IMR-90 (cell line): ENCODE results near the gene ACTN2. TPM values are rescaled to one million over a fixed set of nuclear protein-coding genes. Genes with fewer than 3 reads are reported as not detected.

Experiments
- ATAC-seq: fragments of 200-7000 bp; cut with Tn5 transposase; 2 replicates; pipeline ENCODE4 v1.9.1; 2020; ENCODE audit warnings: low read depth, mild to moderate bottlenecking, moderate library complexity
- BruUV-seq: library from RNA; stranded (reverse); fragments of 400-500 nt; replicated peaks from 2 replicates; lab custom pipeline; 2021; lab: Mats Ljungman, UMichigan
- CTCF ChIA-PET: fragments of 300-600 bp; formaldehyde crosslinking; extraction: SDS; loops from one replicate; lab custom pipeline; 2021; ENCODE audit warnings: antibody characterized with exemption; lab: Yijun Ruan, JAX
- POLR2A ChIA-PET: fragments of 300-600 bp; sonication (Branson Sonifier 250); formaldehyde crosslinking; loops from one replicate; lab custom pipeline; 2022; ENCODE audit warnings: antibody characterized with exemption; ENCODE audit not compliant: unreplicated experiment; lab: Charles Lee
- DNase-seq: peaks from one replicate; pipeline ENCODE4 v3.0.0; 2013
- H2AFZ ChIP-seq: replicated peaks from 2 replicates; pipeline ENCODE3; 2013; ENCODE audit warnings: low read length, mild to moderate bottlenecking; ENCODE audit not compliant: poor library complexity
- H2AK5ac ChIP-seq: 2 replicates; pipeline ENCODE4 v1.6.1; 2013; ENCODE audit warnings: low read depth, low read length, inconsistent platforms
- H2AK9ac ChIP-seq: replicated peaks from 2 replicates; pipeline ENCODE3; 2013; ENCODE audit warnings: mild to moderate bottlenecking, low read depth, low read length, moderate library complexity; ENCODE audit not compliant: poor library complexity
- H2BK120ac ChIP-seq: 2 replicates; pipeline ENCODE4 v1.6.1; 2013; ENCODE audit warnings: low read depth, low read length, inconsistent platforms
- H2BK15ac ChIP-seq: 3 replicates; pipeline ENCODE4 v1.6.1; 2013; ENCODE audit warnings: low read depth, low read length, inconsistent platforms
- H2BK20ac ChIP-seq: 2 replicates; pipeline ENCODE4 v1.6.1; 2013; ENCODE audit warnings: low read depth, mild to moderate bottlenecking, inconsistent platforms, low read length, moderate library complexity
- H2BK5ac ChIP-seq: 2 replicates; pipeline ENCODE4 v1.6.1; 2013; ENCODE audit warnings: mild to moderate bottlenecking, low read depth, low read length, inconsistent platforms; ENCODE audit not compliant: poor library complexity, severe bottlenecking
- H3K14ac ChIP-seq: replicated peaks from 2 replicates; pipeline ENCODE4 v1.6.1; 2013; ENCODE audit warnings: low read depth, low read length, inconsistent platforms
- H3K18ac ChIP-seq: 2 replicates; pipeline ENCODE4 v1.6.1; 2013; ENCODE audit warnings: low read depth, low read length, control low read depth
- H3K23ac ChIP-seq: 2 replicates; pipeline ENCODE4 v1.6.1; 2013; ENCODE audit warnings: low read depth, low read length, inconsistent platforms
- H3K27ac ChIP-seq: 2 replicates; pipeline ENCODE4 v1.5.1; 2013; ENCODE audit warnings: mild to moderate bottlenecking, control low read depth, low read length; ENCODE audit not compliant: insufficient read depth
- H3K27me3 ChIP-seq: 2 replicates; pipeline ENCODE4 v1.6.1; 2013; ENCODE audit warnings: low read length; ENCODE audit not compliant: control insufficient read depth, insufficient read depth
- H3K36me3 ChIP-seq: 2 replicates; pipeline ENCODE4 v1.6.1; 2013; ENCODE audit warnings: low read length, mixed read lengths; ENCODE audit not compliant: control insufficient read depth, insufficient read depth
- H3K4ac ChIP-seq: 2 replicates; pipeline ENCODE4 v1.6.1; 2013; ENCODE audit warnings: low read depth, low read length, inconsistent platforms
- H3K4me1 ChIP-seq: 2 replicates; pipeline ENCODE4 v1.6.1; 2013; ENCODE audit warnings: low read length, mixed read lengths; ENCODE audit not compliant: control insufficient read depth, insufficient read depth
- H3K4me2 ChIP-seq: 2 replicates; pipeline ENCODE4 v1.6.1; 2013; ENCODE audit warnings: low read depth, mild to moderate bottlenecking, control low read depth, low read length, moderate library complexity
- H3K4me3 ChIP-seq: 2 replicates; pipeline ENCODE4 v1.5.1; 2013; ENCODE audit warnings: low read depth, mild to moderate bottlenecking, control low read depth, low read length, moderate library complexity; ENCODE audit not compliant: insufficient read depth
- H3K56ac ChIP-seq: 2 replicates; pipeline ENCODE4 v1.6.1; 2013; ENCODE audit warnings: low read length, inconsistent platforms; ENCODE audit not compliant: insufficient read depth; ENCODE audit errors: extremely low read depth
- H3K79me1 ChIP-seq, 2 experiments: 2 replicates each; pipeline ENCODE4 v1.6.1; 2013; ENCODE audit warnings: low read length in 2 of 2, inconsistent platforms in 1 of 2, low read depth in 1 of 2
- H3K9ac ChIP-seq: 2 replicates; pipeline ENCODE4 v1.6.1; 2013; ENCODE audit warnings: low read depth, low read length, control low read depth
- H3K9me1 ChIP-seq: 2 replicates; pipeline ENCODE4 v1.6.1; 2013; ENCODE audit warnings: low read length, inconsistent platforms; ENCODE audit not compliant: insufficient read depth
- H3K9me3 ChIP-seq: 2 replicates; pipeline ENCODE4 v1.6.1; 2013; ENCODE audit warnings: low read length; ENCODE audit not compliant: control insufficient read depth, insufficient read depth
- H4K20me1 ChIP-seq: 2 replicates; pipeline ENCODE4 v1.6.1; 2013; ENCODE audit warnings: low read length, inconsistent platforms; ENCODE audit not compliant: insufficient read depth
- H4K5ac ChIP-seq: 2 replicates; pipeline ENCODE4 v1.6.1; 2013; ENCODE audit warnings: mild to moderate bottlenecking, low read depth, low read length, control low read depth
- H4K8ac ChIP-seq, 2 experiments: 2 replicates each; pipeline ENCODE4 v1.6.1; 2013; ENCODE audit warnings: low read depth in 2 of 2, low read length in 2 of 2, control low read depth in 1 of 2, inconsistent platforms in 1 of 2
- H4K91ac ChIP-seq: 2 replicates; pipeline ENCODE4 v1.6.1; 2013; ENCODE audit warnings: low read depth, low read length, inconsistent platforms; ENCODE audit not compliant: insufficient read depth
- CHD1 ChIP-seq: IDR thresholded peaks from 2 replicates; pipeline ENCODE4 v1.6.1; 2012; ENCODE audit warnings: low read depth, low read length, improper control_type of control experiment
- FOS ChIP-seq: fragments of 150-350 bp; IDR thresholded peaks from 2 replicates; pipeline ENCODE4 v1.6.1; 2016; ENCODE audit warnings: low read depth, low read length
- MAFK ChIP-seq: IDR thresholded peaks from 2 replicates; pipeline ENCODE4 v1.6.1; 2012; ENCODE audit warnings: low read depth, low read length, improper control_type of control experiment
- MAZ ChIP-seq: IDR thresholded peaks from 2 replicates; pipeline ENCODE4 v1.6.1; 2012; ENCODE audit warnings: low read depth, mild to moderate bottlenecking, low read length, improper control_type of control experiment, moderate library complexity, borderline replicate concordance
- MXI1 ChIP-seq: IDR thresholded peaks from 2 replicates; pipeline ENCODE4 v1.6.1; 2012; ENCODE audit warnings: low read depth, mild to moderate bottlenecking, low read length, moderate library complexity, borderline replicate concordance
- POLR2A ChIP-seq: IDR thresholded peaks from 2 replicates; pipeline ENCODE4 v1.6.1; 2012; ENCODE audit warnings: mild to moderate bottlenecking, low read depth, low read length
- RCOR1 ChIP-seq: IDR thresholded peaks from 2 replicates; pipeline ENCODE4 v1.6.1; 2012; ENCODE audit warnings: mild to moderate bottlenecking, low read length, improper control_type of control experiment; ENCODE audit not compliant: insufficient replicate concordance
- RFX5 ChIP-seq: IDR thresholded peaks from 2 replicates; pipeline ENCODE4 v1.8.0; 2012; ENCODE audit warnings: low read depth, mild to moderate bottlenecking, low read length, moderate library complexity
- SMC3 ChIP-seq: fragments of 150-350 bp; IDR thresholded peaks from 2 replicates; pipeline ENCODE4 v1.6.1; 2016; ENCODE audit warnings: low read depth, mild to moderate bottlenecking, antibody characterized with exemption, low read length, moderate library complexity
- WGBS, 2 experiments: methylation state at CpG; one replicate each; pipeline versions ENCODE4 v1.1.5 to v1.1.7; 2013; ENCODE audit warnings: missing lambda C conversion rate in 2 of 2; ENCODE audit not compliant: insufficient read length in 1 of 2; ENCODE audit errors: extremely low coverage in 2 of 2; 5-methylcytosine and 5-hydroxymethylcytosine counted together
- dilution Hi-C: fragments of 300-500 bp; cut with HindIII; formaldehyde crosslinking; loops from one replicate; pipeline ENCODE4 v1.14.3; 2018; ENCODE audit warnings: low sequenced_read_pairs; ENCODE audit not compliant: unreplicated experiment
- in situ Hi-C: fragments of 300-500 bp; cut with MboI; formaldehyde crosslinking; loops from 3 replicates; pipeline ENCODE4 v1.14.3; 2019; ENCODE audit warnings: low sequenced_read_pairs, inconsistent platforms, mixed read lengths
- intact Hi-C: fragments of 100-400 bp; cut with micrococcal nuclease; formaldehyde crosslinking; loops from 2 replicates; pipeline ENCODE4 v1.10.0; 2022
- polyA plus RNA-seq, 3 experiments: library from polyadenylated mRNA; depleted of rRNA; stranded (reverse); fragments of >200 nt; gene quantifications; 2 replicates each; pipeline ENCODE4 v1.2.3, GENCODE V29; 2012; ENCODE audit warnings: low replicate concordance in 1 of 3
- total RNA-seq: library from RNA; depleted of rRNA; stranded (reverse); fragments of >200 nt; gene quantifications from 2 replicates; pipeline ENCODE4 v1.2.3, GENCODE V29; 2012
- TF ChIP-seq, protein P1 (sequence below): conservative IDR thresholded peaks from 2 replicates; pipeline ENCODE4 v1.5.1; 2012; ENCODE audit warnings: mild to moderate bottlenecking, low read depth, low read length, improper control_type of control experiment
- TF ChIP-seq, protein P2 (sequence below): fragments of 150-350 bp; IDR thresholded peaks from 2 replicates; pipeline ENCODE4 v1.6.1; 2017; ENCODE audit warnings: mild to moderate bottlenecking, antibody characterized with exemption, low read length, low read depth
- TF ChIP-seq, protein P3 (sequence below): fragments of 150-350 bp; IDR thresholded peaks from 2 replicates; pipeline ENCODE4 v1.6.1; 2016; ENCODE audit warnings: low read depth, mild to moderate bottlenecking, low read length, moderate library complexity, borderline replicate concordance

The ACTN2 gene
- total and polyA plus RNA-seq, 2 of the 4 experiments (the other 2 are of a cell fraction): under 0.01 TPM; not detected in 1

DNA sequence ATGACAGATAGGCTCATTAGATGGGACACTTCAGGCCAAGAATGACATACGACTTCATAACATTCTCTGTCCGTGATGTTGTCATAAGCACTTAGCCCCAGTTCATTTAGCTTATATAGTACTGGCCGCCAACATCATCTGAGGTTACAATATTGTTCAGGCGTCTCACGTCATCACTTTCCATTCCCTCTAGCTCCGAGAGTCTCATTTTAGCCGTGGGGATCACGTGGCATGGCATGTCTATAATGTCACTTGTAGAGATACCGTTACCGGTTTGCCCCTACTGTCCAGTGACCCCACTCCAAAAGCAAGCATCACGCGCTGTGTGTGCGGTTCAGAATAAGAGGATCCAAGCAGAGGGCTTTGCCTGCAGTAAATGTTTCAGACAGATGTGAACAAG lies 47.4 kb upstream of the ACTN2 start:
- Histone ChIP-seq H3K9ac (no peak overlapping the region), H3K4ac (no peak overlapping the region), H2AK5ac (no peak overlapping the region), H3K79me1 (no peaks in the 10 kb centered on the region), H2BK5ac (no peak overlapping the region), H2BK120ac (no peak overlapping the region), H2AK9ac (no peak overlapping the region), H3K27ac (no peak overlapping the region), H3K9me1 (no peaks in the 10 kb centered on the region), H2BK20ac (no peak overlapping the region), H3K56ac (no peak overlapping the region), H2AFZ (no peak overlapping the region), H4K8ac (no peak overlapping the region), H4K91ac (no peak overlapping the region), H4K20me1 (no peaks in the 10 kb centered on the region), H3K18ac (no peak overlapping the region), H3K4me1 (no peaks in the 10 kb centered on the region), H2BK15ac (no peak overlapping the region), H3K23ac (no peak overlapping the region), H3K4me2 (no peak overlapping the region), H3K9me3 (peaks cover 3% of the 10 kb centered on the region; the same call in 1 of the 2 replicates), H3K36me3 (no peaks in the 10 kb centered on the region), H4K5ac (no peak overlapping the region), H3K27me3 (no peaks in the 10 kb centered on the region), H3K14ac (no peak overlapping the region), H3K4me3 (no peak overlapping the region)
- no peak for TF ChIP-seq CHD1
- no peak for TF ChIP-seq POLR2A
- TF ChIP-seq MXI1: no peak
- no peak for TF ChIP-seq FOS
- TF ChIP-seq, protein P1, sequence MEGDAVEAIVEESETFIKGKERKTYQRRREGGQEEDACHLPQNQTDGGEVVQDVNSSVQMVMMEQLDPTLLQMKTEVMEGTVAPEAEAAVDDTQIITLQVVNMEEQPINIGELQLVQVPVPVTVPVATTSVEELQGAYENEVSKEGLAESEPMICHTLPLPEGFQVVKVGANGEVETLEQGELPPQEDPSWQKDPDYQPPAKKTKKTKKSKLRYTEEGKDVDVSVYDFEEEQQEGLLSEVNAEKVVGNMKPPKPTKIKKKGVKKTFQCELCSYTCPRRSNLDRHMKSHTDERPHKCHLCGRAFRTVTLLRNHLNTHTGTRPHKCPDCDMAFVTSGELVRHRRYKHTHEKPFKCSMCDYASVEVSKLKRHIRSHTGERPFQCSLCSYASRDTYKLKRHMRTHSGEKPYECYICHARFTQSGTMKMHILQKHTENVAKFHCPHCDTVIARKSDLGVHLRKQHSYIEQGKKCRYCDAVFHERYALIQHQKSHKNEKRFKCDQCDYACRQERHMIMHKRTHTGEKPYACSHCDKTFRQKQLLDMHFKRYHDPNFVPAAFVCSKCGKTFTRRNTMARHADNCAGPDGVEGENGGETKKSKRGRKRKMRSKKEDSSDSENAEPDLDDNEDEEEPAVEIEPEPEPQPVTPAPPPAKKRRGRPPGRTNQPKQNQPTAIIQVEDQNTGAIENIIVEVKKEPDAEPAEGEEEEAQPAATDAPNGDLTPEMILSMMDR: no peak
- no peak for TF ChIP-seq RCOR1
- TF ChIP-seq RFX5: no peak
- TF ChIP-seq, protein P2, sequence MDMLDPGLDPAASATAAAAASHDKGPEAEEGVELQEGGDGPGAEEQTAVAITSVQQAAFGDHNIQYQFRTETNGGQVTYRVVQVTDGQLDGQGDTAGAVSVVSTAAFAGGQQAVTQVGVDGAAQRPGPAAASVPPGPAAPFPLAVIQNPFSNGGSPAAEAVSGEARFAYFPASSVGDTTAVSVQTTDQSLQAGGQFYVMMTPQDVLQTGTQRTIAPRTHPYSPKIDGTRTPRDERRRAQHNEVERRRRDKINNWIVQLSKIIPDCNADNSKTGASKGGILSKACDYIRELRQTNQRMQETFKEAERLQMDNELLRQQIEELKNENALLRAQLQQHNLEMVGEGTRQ: no peak
- TF ChIP-seq SMC3: no peak
- TF ChIP-seq MAZ: no peak
- TF ChIP-seq, protein P3, sequence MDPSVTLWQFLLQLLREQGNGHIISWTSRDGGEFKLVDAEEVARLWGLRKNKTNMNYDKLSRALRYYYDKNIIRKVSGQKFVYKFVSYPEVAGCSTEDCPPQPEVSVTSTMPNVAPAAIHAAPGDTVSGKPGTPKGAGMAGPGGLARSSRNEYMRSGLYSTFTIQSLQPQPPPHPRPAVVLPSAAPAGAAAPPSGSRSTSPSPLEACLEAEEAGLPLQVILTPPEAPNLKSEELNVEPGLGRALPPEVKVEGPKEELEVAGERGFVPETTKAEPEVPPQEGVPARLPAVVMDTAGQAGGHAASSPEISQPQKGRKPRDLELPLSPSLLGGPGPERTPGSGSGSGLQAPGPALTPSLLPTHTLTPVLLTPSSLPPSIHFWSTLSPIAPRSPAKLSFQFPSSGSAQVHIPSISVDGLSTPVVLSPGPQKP: no peak
- no peak for TF ChIP-seq MAFK
- ChIA-PET CTCF (no interaction called here), POLR2A (no interaction called here)
- ATAC-seq: no peak
- dilution Hi-C loops (no loop called here), intact Hi-C loops (no loop called here), in situ Hi-C loops (no loop called here)
- WGBS, 2 experiments: 68% methylated on average over 6 of the region's 13 CpGs; no CpG with 5 or more reads in 1 of the 2 experiments
- BruUV-seq: no TSS peak
- DNase-seq: no peak
